ENCODE measurements around the gene GALNS. TPM values are rescaled to one million over a fixed set of nuclear protein-coding genes. Genes with fewer than 3 reads are reported as not detected.
"Not testable (repeated sequence)": the region's sequence is repeated elsewhere in the genome, so short reads cannot be mapped to it uniquely, and the experiment has no call there.

Gene GALNS
- total and polyA plus RNA-seq, 10 donors, result 9.7 to 71.6 (median 42.9) TPM

DNA sequence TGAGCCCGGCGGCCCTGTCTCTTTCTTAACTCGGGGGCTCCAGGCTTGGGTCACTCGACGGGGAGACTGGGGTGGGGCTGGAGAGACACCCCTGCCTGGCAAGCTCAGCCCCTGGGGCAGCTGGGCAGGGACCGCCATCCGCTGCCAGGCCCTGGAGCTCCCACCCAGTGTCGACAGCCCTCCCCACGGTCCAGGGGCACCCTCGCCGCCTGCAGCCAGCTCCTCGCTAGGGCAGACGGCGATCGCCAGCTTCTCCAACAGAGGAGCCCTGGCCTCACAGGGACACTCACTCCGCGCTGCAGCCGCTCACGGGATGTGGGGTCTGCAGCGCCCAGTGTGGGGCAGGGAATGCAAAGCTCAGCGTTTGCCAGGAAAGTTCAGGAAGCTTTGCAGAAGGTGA, 29.0 kb downstream of the GALNS start:
- H3K27me3 ChIP-seq (replicated peaks in 1 of 7), result no peaks in the 10 kb centered on the region
- DNase-seq, result no peak
- no peaks in the 10 kb centered on the region for H3K4me1 ChIP-seq
- no peak overlapping the region for H3K27ac ChIP-seq
- WGBS, 5 donors, result 92 to 96% (median 93%) methylated on average over 8 to 21 of the region's 21 CpGs
- intact Hi-C loops (cut with DNase I; ENCODE audit: low total_unique reads), result no loop called here
- no peaks in the 10 kb centered on the region for H3K9me3 ChIP-seq
- TF ChIP-seq POLR2AphosphoS5 (IDR thresholded peaks at IDR 0.05), result peak in 1 of 3 donors; percentile 48
- no peak for TF ChIP-seq POLR2A (IDR thresholded peaks at IDR 0.05)
- TF ChIP-seq, protein P1, sequence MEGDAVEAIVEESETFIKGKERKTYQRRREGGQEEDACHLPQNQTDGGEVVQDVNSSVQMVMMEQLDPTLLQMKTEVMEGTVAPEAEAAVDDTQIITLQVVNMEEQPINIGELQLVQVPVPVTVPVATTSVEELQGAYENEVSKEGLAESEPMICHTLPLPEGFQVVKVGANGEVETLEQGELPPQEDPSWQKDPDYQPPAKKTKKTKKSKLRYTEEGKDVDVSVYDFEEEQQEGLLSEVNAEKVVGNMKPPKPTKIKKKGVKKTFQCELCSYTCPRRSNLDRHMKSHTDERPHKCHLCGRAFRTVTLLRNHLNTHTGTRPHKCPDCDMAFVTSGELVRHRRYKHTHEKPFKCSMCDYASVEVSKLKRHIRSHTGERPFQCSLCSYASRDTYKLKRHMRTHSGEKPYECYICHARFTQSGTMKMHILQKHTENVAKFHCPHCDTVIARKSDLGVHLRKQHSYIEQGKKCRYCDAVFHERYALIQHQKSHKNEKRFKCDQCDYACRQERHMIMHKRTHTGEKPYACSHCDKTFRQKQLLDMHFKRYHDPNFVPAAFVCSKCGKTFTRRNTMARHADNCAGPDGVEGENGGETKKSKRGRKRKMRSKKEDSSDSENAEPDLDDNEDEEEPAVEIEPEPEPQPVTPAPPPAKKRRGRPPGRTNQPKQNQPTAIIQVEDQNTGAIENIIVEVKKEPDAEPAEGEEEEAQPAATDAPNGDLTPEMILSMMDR (IDR thresholded peaks at IDR 0.05 in 8 of 11, conservative IDR thresholded peaks at IDR 0.05 in 3 of 11), result no peak
- no peak overlapping the region for H3K4me3 ChIP-seq
- H3K36me3 ChIP-seq, result peaks cover 0 to 89% (median 32%) of the 10 kb centered on the region in 6 donors

DNA sequence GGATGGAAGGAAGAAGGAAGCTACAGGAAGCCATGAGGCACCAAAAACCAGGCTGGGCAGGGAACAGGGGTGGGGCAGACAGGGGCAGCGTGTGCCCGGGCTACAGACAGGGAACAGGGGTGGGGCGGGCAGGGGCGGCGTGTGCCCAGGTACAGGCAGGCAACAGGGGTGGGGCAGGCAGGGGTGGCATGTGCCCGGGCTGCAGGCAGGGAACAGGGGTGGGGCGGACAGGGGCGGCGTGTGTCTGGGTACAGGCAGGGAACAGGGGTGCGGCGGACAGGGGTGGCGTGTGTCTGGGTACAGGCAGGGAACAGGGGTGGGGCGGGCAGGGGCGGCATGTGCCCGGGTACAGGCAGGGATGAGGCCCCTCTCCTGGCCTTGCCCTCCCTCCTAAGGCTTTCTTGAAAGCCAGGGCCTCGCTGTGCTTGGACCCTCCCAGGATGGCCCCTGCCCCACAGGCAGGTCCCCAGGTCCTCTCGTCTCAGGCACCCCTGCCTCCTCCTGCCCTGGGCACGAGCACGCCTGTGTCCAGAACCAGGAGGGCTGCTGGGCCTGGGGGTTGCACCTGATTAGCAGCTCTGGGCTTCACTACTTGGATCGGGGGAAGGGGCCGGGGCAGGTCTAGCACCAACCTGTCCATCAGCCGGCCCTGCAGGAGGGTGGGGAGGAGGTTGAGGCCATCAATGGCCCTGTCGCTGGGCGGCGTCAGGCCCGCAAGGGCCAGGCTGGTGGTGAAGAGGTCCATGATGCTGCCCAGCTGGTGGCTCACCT, 30.5 kb downstream of the GALNS start:
- no peak for TF ChIP-seq POLR2A (IDR thresholded peaks at IDR 0.05)
- no peak for TF ChIP-seq POLR2AphosphoS5 (IDR thresholded peaks at IDR 0.05)
- TF ChIP-seq, protein P1 (IDR thresholded peaks at IDR 0.05 in 8 of 11, conservative IDR thresholded peaks at IDR 0.05 in 3 of 11), result no peak
- Histone ChIP-seq H3K27me3 (replicated peaks in 1 of 7) (no peaks in the 10 kb centered on the region), H3K27ac (no peak overlapping the region), H3K4me3 (no peak overlapping the region), H3K4me1 (no peaks in the 10 kb centered on the region), H3K9me3 (no peaks in the 10 kb centered on the region), H3K36me3 (peaks cover 0 to 98% (median 47%) of the 10 kb centered on the region in 6 donors)
- intact Hi-C loops (cut with DNase I; ENCODE audit: low total_unique reads), result no loop called here
- no peak for DNase-seq
- whole genome bisulfite sequencing, 5 donors, result 92 to 95% (median 92%) methylated on average over 19 to 26 of the region's 26 CpGs

DNA sequence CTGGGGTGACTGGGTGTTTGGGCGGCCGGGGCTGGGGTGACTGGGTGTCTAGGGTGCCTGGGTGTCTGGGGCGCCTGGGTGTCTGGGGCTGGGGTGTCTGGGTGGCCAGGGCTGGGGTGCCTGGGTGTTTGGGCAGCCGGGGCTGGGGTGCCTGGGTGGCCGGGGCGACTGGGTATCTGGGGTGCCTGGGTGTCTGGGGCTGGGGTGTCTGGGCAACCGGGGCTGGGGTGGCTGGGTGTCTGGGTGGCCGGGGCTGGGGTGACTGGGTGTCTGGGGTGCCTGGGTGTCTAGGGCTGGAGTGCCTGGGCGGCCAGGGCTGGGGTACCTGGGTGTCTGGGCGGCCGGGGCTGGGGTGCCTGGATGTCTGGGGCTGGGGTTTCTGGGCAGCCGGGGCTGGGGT, 31.6 kb downstream of the GALNS start:
- WGBS, 5 donors, result 87 to 98% (median 93%) methylated on average over 5 to 12 of the region's 12 CpGs
- Histone ChIP-seq H3K36me3 (peaks cover 0 to 100% (median 47%) of the 10 kb centered on the region in 6 donors), H3K27ac (no peak overlapping the region), H3K27me3 (replicated peaks in 1 of 7) (no peaks in the 10 kb centered on the region), H3K4me3 (no peak overlapping the region), H3K9me3 (no peaks in the 10 kb centered on the region), H3K4me1 (no peaks in the 10 kb centered on the region)
- intact Hi-C loops (cut with DNase I; ENCODE audit: low total_unique reads), result no loop called here
- TF ChIP-seq, protein P1 (IDR thresholded peaks at IDR 0.05 in 8 of 11, conservative IDR thresholded peaks at IDR 0.05 in 3 of 11), result no peak
- TF ChIP-seq POLR2A (IDR thresholded peaks at IDR 0.05) (no peak), POLR2AphosphoS5 (IDR thresholded peaks at IDR 0.05) (no peak)
- no peak for DNase-seq

DNA sequence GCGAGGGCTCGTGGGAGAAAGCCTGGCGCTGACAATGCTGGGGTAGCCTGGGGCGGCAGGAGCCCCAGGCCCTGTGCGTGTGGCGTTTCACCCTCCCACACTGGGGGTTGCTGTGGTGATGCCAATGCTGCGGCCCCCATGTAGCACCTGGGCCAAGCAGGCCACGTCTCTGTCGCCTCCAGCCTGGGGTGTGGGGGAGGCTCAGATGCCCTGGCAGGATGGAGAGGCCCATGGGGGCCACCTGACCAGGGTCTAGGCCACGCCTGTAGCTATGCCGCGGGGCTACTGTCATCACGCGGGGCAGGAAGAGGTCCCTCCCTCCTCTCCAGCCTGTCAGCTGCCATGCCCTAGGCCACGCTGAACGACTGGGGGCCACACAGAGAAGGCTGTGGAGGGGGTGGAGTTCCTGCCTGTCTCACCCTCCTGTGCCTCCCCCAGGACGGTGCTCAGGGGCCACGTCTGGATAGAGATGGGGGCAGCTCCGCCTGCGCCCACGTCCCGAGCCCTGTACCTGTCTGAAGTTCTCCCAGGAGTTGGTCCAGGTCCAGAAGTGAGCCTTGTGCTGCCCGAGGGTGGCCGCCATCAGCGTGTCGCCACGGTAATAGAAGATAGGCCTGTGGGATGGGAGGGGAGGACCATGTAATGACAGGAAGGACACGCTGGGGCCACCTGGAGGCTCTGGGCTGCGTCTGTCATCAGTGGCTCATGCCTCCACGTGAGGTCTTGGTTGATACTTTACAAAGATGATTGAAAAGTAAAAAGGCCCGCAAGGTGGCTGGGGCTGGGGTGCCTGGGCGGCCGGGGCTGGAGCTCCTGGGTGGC, 32.3 kb downstream of the GALNS start:
- H3K4me1 ChIP-seq, result no peaks in the 10 kb centered on the region
- no peaks in the 10 kb centered on the region for H3K9me3 ChIP-seq
- H3K27me3 ChIP-seq (replicated peaks in 1 of 7), result no peaks in the 10 kb centered on the region
- H3K27ac ChIP-seq, result no peak overlapping the region
- H3K4me3 ChIP-seq, result no peak overlapping the region
- 86 to 90% (median 89%) methylated on average over 23 to 33 of the region's 33 CpGs for WGBS, 5 donors
- peak in 1 of 3 donors; percentile 25 for TF ChIP-seq POLR2AphosphoS5 (IDR thresholded peaks at IDR 0.05)
- TF ChIP-seq, protein P1 (IDR thresholded peaks at IDR 0.05 in 8 of 11, conservative IDR thresholded peaks at IDR 0.05 in 3 of 11), result no peak
- DNase-seq, result no peak
- intact Hi-C loops (cut with DNase I; ENCODE audit: low total_unique reads), result no loop called here
- peaks cover 0 to 97% (median 44%) of the 10 kb centered on the region in 6 donors for H3K36me3 ChIP-seq

DNA sequence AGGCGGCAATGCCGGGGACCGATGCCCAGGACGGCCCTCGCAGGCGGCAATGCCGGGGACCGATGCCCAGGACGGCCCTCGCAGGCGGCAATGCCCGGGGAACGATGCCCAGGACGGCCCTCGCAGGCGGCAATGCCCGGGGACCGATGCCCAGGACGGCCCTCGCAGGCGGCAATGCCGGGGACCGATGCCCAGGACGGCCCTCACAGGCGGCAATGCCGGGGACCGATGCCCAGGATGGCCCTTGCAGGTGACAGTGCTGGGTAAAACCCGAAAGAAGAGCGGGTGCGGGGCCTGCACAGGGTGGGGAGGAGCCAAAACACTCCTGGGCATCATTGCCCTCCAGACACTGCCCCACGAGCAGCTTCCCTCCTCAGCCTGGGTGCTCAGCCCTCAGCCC, 33.1 kb downstream of the GALNS start:
- peaks cover 0 to 97% (median 41%) of the 10 kb centered on the region in 6 donors for H3K36me3 ChIP-seq
- H3K4me1 ChIP-seq; intact Hi-C loops (cut with DNase I; ENCODE audit: low total_unique reads); H3K27ac ChIP-seq; H3K4me3 ChIP-seq; H3K27me3 ChIP-seq (replicated peaks in 1 of 7); DNase-seq; H3K9me3 ChIP-seq: not testable (repeated sequence)
- WGBS, 5 donors, result 93 to 97% (median 96%) methylated on average over 6 to 30 of the region's 31 CpGs
